Liver (tissue), 9 donors: Measurements from ENCODE around the gene ACBD7. TPM values are rescaled to one million over a fixed set of nuclear protein-coding genes. Genes with fewer than 3 reads are reported as not detected.

Source experiments
- DNase-seq: peaks from one replicate; pipeline ENCODE4 v3.0.0-alpha.2; 2017; ENCODE audit warnings: low spot score
- H3K27ac ChIP-seq, 2 donors: one replicate each; pipeline ENCODE4 v1.7.0; 2013; ENCODE audit warnings: inconsistent platforms in 2 of 2, low read length in 2 of 2, control low read depth in 1 of 2, low read depth in 1 of 2, mild to moderate bottlenecking in 1 of 2
- H3K27me3 ChIP-seq, 4 donors: one replicate each; pipeline versions ENCODE4 v1.6.1 to v1.7.0; 2013; ENCODE audit warnings: low read length in 3 of 4, inconsistent platforms in 1 of 4, mild to moderate bottlenecking in 1 of 4, moderate library complexity in 1 of 4; ENCODE audit not compliant: control insufficient read depth in 4 of 4, insufficient read depth in 4 of 4
- H3K36me3 ChIP-seq, 4 donors: one replicate each; pipeline versions ENCODE4 v1.6.1 to v1.7.0; 2013; ENCODE audit warnings: low read length in 3 of 4, mild to moderate bottlenecking in 3 of 4, low read depth in 1 of 4, moderate library complexity in 1 of 4; ENCODE audit not compliant: control insufficient read depth in 4 of 4, insufficient read depth in 3 of 4
- H3K4me1 ChIP-seq, 4 donors: one replicate each; pipeline versions ENCODE4 v1.6.1 to v1.7.0; 2013; ENCODE audit warnings: low read length in 3 of 4, mild to moderate bottlenecking in 3 of 4, moderate library complexity in 1 of 4; ENCODE audit not compliant: control insufficient read depth in 4 of 4, insufficient read depth in 4 of 4
- H3K4me3 ChIP-seq, 3 donors: one replicate each; pipeline versions ENCODE4 v1.6.1 to v1.7.0; 2013; ENCODE audit warnings: low read length in 3 of 3, control low read depth in 1 of 3, low read depth in 1 of 3, mild to moderate bottlenecking in 1 of 3
- H3K9ac ChIP-seq, 2 donors: one replicate each; pipeline ENCODE4 v1.7.0; 2013; ENCODE audit warnings: low read length in 2 of 2, mild to moderate bottlenecking in 2 of 2, moderate library complexity in 2 of 2, control low read depth in 1 of 2, low read depth in 1 of 2
- H3K9me3 ChIP-seq, 4 donors: one replicate each; pipeline versions ENCODE4 v1.6.1 to v1.7.0; 2013; ENCODE audit warnings: low read length in 3 of 4; ENCODE audit not compliant: control insufficient read depth in 4 of 4
- ATF3 ChIP-seq: IDR thresholded peaks from 2 replicates; pipeline ENCODE4 v1.6.1; 2016; ENCODE audit warnings: antibody characterized with exemption
- CTCF ChIP-seq: fragments of 150-350 bp; IDR thresholded peaks from 2 replicates; pipeline ENCODE4 v1.5.1; 2017; ENCODE audit warnings: improper control_type of control experiment, low read depth, low read length; ENCODE audit not compliant: missing input control
- EGR1 ChIP-seq, 2 donors: IDR thresholded peaks; 2 replicates each; pipeline ENCODE4 v1.6.1; 2016 to 2018; ENCODE audit warnings: antibody characterized with exemption in 2 of 2, low read depth in 2 of 2
- FOXA1 ChIP-seq: IDR thresholded peaks from 2 replicates; pipeline ENCODE4 v1.6.1; 2016; ENCODE audit warnings: antibody characterized with exemption
- FOXA2 ChIP-seq: IDR thresholded peaks from 2 replicates; pipeline ENCODE4 v1.6.1; 2016; ENCODE audit warnings: antibody characterized with exemption
- GABPA ChIP-seq, 2 donors: IDR thresholded peaks in 1 of 2; conservative IDR thresholded peaks in 1 of 2; 2 replicates each; pipeline ENCODE4 v1.6.1; 2016; ENCODE audit warnings: antibody characterized with exemption in 2 of 2, mild to moderate bottlenecking in 1 of 2, moderate library complexity in 1 of 2
- HNF4A ChIP-seq, 2 donors: conservative IDR thresholded peaks; 2 replicates each; pipeline ENCODE4 v1.6.1; 2016; ENCODE audit warnings: antibody characterized with exemption in 2 of 2, mild to moderate bottlenecking in 2 of 2
- HNF4G ChIP-seq: IDR thresholded peaks from 2 replicates; pipeline ENCODE4 v1.6.1; 2016; ENCODE audit warnings: antibody characterized with exemption
- JUND ChIP-seq, 2 donors: IDR thresholded peaks; 2 replicates each; pipeline ENCODE4 v1.6.1; 2016; ENCODE audit warnings: antibody characterized with exemption in 2 of 2
- MAX ChIP-seq: IDR thresholded peaks from 2 replicates; pipeline ENCODE4 v1.6.1; 2016; ENCODE audit warnings: antibody characterized with exemption
- NR2F2 ChIP-seq: IDR thresholded peaks from 2 replicates; pipeline ENCODE4 v1.6.1; 2016; ENCODE audit warnings: antibody characterized with exemption
- RAD21 ChIP-seq, 2 donors: IDR thresholded peaks; 2 replicates each; pipeline ENCODE4 v1.6.1; 2016; ENCODE audit warnings: antibody characterized with exemption in 2 of 2, mild to moderate bottlenecking in 2 of 2
- REST ChIP-seq: IDR thresholded peaks from 2 replicates; pipeline ENCODE4 v1.6.1; 2016; ENCODE audit warnings: antibody characterized with exemption, mild to moderate bottlenecking
- RXRA ChIP-seq, 2 donors: IDR thresholded peaks; 2 replicates each; pipeline ENCODE4 v1.6.1; 2017 to 2018; ENCODE audit warnings: antibody characterized with exemption in 2 of 2, mild to moderate bottlenecking in 1 of 2
- SP1 ChIP-seq: IDR thresholded peaks from 2 replicates; pipeline ENCODE4 v1.6.1; 2018; ENCODE audit warnings: antibody characterized with exemption, mild to moderate bottlenecking
- TAF1 ChIP-seq: conservative IDR thresholded peaks from 2 replicates; pipeline ENCODE4 v1.6.1; 2016; ENCODE audit warnings: antibody characterized with exemption, mild to moderate bottlenecking
- YY1 ChIP-seq: IDR thresholded peaks from 2 replicates; pipeline ENCODE4 v1.6.1; 2016; ENCODE audit warnings: antibody characterized with exemption, mild to moderate bottlenecking
- ZBTB33 ChIP-seq: IDR thresholded peaks from 2 replicates; pipeline ENCODE4 v1.6.1; 2016; ENCODE audit warnings: antibody characterized with exemption
- WGBS: extraction: QIAGEN DNeasy Blood & Tissue Kit; methylation state at CpG from one replicate; pipeline ENCODE4 v1.1.7; 2013; 5-methylcytosine and 5-hydroxymethylcytosine counted together
- polyA plus RNA-seq, 2 donors: library from polyadenylated mRNA; stranded (reverse) in 1 of 2; unstranded in 1 of 2; fragments of 200-250 nt in 1 of 2; fragments of >200 nt in 1 of 2; fragmentation: Nextera tagmentation in 1 of 2; extraction: Ambion mirVana in 1 of 2; gene quantifications; one replicate each; pipeline versions ENCODE4 v1.2.1 to v1.2.3, GENCODE V29; 2013 to 2015
- total RNA-seq, 2 donors: library from RNA; depleted of rRNA; stranded (reverse); fragments of >200 nt; gene quantifications; one replicate each; pipeline ENCODE4 v1.2.3, GENCODE V29; 2014
- donor health status: healthy.
- donor health status: healthy.
- donor health status: healthy.
- donor health status: healthy.
- donor health status: healthy.

ACBD7 gene
- total and polyA plus RNA-seq, 4 donors = 0.13 to 0.37 TPM; not detected in 2

- H3K9ac ChIP-seq = no peak overlapping the region
- H3K4me1 ChIP-seq = no peaks in the 10 kb centered on the region
- DNase-seq = no peak
- H3K27ac ChIP-seq = no peak overlapping the region
- H3K9me3 ChIP-seq = peaks cover 0 to 3% (median 0%) of the 10 kb centered on the region in 4 donors
- no peak overlapping the region for H3K4me3 ChIP-seq
- H3K27me3 ChIP-seq = no peaks in the 10 kb centered on the region
- no peaks in the 10 kb centered on the region for H3K36me3 ChIP-seq
- TF ChIP-seq EGR1 (IDR thresholded peaks at IDR 0.05; ENCODE audit: low read depth in 2 of 2) (no peak), CTCF (no peak), TAF1 (no peak), FOXA2 (no peak), SP1 (no peak), ZBTB33 (no peak), NR2F2 (no peak), YY1 (no peak), RXRA (IDR thresholded peaks at IDR 0.05) (no peak), GABPA (IDR thresholded peaks at IDR 0.05 in 1 of 2, conservative IDR thresholded peaks at IDR 0.05 in 1 of 2) (no peak), HNF4A (conservative IDR thresholded peaks at IDR 0.05) (no peak), REST (no peak), FOXA1 (no peak), MAX (no peak), JUND (IDR thresholded peaks at IDR 0.05) (no peak), RAD21 (IDR thresholded peaks at IDR 0.05) (no peak), ATF3 (no peak)
- 78% methylated on average over 4 of the region's 4 CpGs for WGBS
Observed at GRCh38 chr10:15069230-15069629, 19.3 kb downstream of the ACBD7 start.

GRCh38 chr10:15068802-15069201 lies 19.8 kb downstream of the ACBD7 start:
- WGBS = 87% methylated on average over 3 of the region's 3 CpGs
- Histone ChIP-seq H3K27me3 (no peaks in the 10 kb centered on the region), H3K4me1 (no peaks in the 10 kb centered on the region), H3K9ac (no peak overlapping the region), H3K9me3 (peaks cover 0 to 3% (median 0%) of the 10 kb centered on the region in 4 donors), H3K36me3 (no peaks in the 10 kb centered on the region), H3K27ac (no peak overlapping the region), H3K4me3 (no peak overlapping the region)
- no peak for DNase-seq
- TF ChIP-seq SP1 = no peak
- no peak for TF ChIP-seq YY1
- no peak for TF ChIP-seq RXRA (IDR thresholded peaks at IDR 0.05)
- TF ChIP-seq REST = no peak
- no peak for TF ChIP-seq TAF1
- TF ChIP-seq NR2F2 = no peak
- TF ChIP-seq ZBTB33 = no peak
- TF ChIP-seq ATF3 = no peak
- no peak for TF ChIP-seq HNF4A (conservative IDR thresholded peaks at IDR 0.05)
- TF ChIP-seq HNF4G = no peak
